ENCODE results near the gene MEF2A.
"Not testable (repeated sequence)": the region's sequence is repeated elsewhere in the genome, so short reads cannot be mapped to it uniquely, and the experiment has no call there.

DNA sequence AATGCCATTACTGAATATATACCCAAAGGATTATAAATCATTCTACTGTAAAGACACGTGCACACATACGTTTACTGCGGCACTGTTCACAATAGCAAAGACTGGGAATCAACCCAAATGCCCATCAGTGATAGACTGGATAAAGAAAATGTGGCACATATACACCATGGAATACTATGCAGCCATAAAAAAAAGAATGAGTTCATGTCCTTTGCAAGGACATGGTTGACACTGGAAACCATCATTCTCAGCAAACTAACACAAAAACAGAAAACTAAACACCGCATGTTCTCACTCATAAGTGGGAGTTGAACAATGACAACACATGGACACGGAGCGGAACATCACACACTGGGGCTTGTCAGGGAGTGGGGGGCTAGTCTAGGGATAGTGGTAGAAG, 100.3 kb downstream of the MEF2A start:
- TF ChIP-seq, protein P1, sequence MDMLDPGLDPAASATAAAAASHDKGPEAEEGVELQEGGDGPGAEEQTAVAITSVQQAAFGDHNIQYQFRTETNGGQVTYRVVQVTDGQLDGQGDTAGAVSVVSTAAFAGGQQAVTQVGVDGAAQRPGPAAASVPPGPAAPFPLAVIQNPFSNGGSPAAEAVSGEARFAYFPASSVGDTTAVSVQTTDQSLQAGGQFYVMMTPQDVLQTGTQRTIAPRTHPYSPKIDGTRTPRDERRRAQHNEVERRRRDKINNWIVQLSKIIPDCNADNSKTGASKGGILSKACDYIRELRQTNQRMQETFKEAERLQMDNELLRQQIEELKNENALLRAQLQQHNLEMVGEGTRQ (CRISPR knock-in tag; IDR thresholded peaks at IDR 0.05): not testable (repeated sequence)
- TF ChIP-seq, protein P2, sequence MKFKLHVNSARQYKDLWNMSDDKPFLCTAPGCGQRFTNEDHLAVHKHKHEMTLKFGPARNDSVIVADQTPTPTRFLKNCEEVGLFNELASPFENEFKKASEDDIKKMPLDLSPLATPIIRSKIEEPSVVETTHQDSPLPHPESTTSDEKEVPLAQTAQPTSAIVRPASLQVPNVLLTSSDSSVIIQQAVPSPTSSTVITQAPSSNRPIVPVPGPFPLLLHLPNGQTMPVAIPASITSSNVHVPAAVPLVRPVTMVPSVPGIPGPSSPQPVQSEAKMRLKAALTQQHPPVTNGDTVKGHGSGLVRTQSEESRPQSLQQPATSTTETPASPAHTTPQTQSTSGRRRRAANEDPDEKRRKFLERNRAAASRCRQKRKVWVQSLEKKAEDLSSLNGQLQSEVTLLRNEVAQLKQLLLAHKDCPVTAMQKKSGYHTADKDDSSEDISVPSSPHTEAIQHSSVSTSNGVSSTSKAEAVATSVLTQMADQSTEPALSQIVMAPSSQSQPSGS (CRISPR knock-in tag; IDR thresholded peaks at IDR 0.05; ENCODE audit: borderline replicate concordance, low read depth): not testable (repeated sequence)
- TF ChIP-seq ATF1 (CRISPR knock-in tag; IDR thresholded peaks at IDR 0.05): not testable (repeated sequence)
- TF ChIP-seq, protein P3, sequence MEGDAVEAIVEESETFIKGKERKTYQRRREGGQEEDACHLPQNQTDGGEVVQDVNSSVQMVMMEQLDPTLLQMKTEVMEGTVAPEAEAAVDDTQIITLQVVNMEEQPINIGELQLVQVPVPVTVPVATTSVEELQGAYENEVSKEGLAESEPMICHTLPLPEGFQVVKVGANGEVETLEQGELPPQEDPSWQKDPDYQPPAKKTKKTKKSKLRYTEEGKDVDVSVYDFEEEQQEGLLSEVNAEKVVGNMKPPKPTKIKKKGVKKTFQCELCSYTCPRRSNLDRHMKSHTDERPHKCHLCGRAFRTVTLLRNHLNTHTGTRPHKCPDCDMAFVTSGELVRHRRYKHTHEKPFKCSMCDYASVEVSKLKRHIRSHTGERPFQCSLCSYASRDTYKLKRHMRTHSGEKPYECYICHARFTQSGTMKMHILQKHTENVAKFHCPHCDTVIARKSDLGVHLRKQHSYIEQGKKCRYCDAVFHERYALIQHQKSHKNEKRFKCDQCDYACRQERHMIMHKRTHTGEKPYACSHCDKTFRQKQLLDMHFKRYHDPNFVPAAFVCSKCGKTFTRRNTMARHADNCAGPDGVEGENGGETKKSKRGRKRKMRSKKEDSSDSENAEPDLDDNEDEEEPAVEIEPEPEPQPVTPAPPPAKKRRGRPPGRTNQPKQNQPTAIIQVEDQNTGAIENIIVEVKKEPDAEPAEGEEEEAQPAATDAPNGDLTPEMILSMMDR (IDR thresholded peaks at IDR 0.05): not testable (repeated sequence)
- TF ChIP-seq, protein P4, sequence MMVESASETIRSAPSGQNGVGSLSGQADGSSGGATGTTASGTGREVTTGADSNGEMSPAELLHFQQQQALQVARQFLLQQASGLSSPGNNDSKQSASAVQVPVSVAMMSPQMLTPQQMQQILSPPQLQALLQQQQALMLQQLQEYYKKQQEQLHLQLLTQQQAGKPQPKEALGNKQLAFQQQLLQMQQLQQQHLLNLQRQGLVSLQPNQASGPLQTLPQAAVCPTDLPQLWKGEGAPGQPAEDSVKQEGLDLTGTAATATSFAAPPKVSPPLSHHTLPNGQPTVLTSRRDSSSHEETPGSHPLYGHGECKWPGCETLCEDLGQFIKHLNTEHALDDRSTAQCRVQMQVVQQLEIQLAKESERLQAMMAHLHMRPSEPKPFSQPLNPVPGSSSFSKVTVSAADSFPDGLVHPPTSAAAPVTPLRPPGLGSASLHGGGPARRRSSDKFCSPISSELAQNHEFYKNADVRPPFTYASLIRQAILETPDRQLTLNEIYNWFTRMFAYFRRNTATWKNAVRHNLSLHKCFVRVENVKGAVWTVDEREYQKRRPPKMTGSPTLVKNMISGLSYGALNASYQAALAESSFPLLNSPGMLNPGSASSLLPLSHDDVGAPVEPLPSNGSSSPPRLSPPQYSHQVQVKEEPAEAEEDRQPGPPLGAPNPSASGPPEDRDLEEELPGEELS (CRISPR knock-in tag; IDR thresholded peaks at IDR 0.05): not testable (repeated sequence)
